GM23338 (cell line): ENCODE data around the gene ZBTB2. TPM values are rescaled to one million over a fixed set of nuclear protein-coding genes. Genes with fewer than 3 reads are reported as not detected.

Experiments
- ATAC-seq: fragments of 200-7000 bp; cut with Tn5 transposase; 3 replicates; pipeline ENCODE4 v1.9.1; 2020
- DNase-seq: peaks from one replicate; pipeline ENCODE4 v3.0.0-alpha.2; 2015; ENCODE audit warnings: low spot score
- H2AFZ ChIP-seq: fragments of 200-600 bp; sonication (generic); 2 replicates; pipeline ENCODE4 v1.8.0; 2016; ENCODE audit warnings: antibody characterized with exemption, mild to moderate bottlenecking, moderate library complexity
- H3F3A ChIP-seq: fragments of 200-600 bp; sonication (generic); replicated peaks from 2 replicates; pipeline ENCODE4 v1.8.0; 2017; ENCODE audit warnings: antibody characterized with exemption, mixed run types, low read depth
- H3K27ac ChIP-seq: fragments of 200-600 bp; sonication (generic); 2 replicates; pipeline ENCODE4 v1.6.1; 2016; ENCODE audit warnings: low read depth
- H3K27me3 ChIP-seq: fragments of 200-600 bp; sonication (generic); 2 replicates; pipeline ENCODE4 v1.8.0; 2016; ENCODE audit warnings: mild to moderate bottlenecking, mixed run types, moderate library complexity; ENCODE audit not compliant: insufficient read depth
- H3K36me3 ChIP-seq: fragments of 200-600 bp; sonication (generic); 2 replicates; pipeline ENCODE4 v1.8.0; 2016; ENCODE audit warnings: mild to moderate bottlenecking; ENCODE audit not compliant: insufficient read depth
- H3K4me1 ChIP-seq: fragments of 200-600 bp; sonication (generic); 2 replicates; pipeline ENCODE4 v1.8.0; 2016; ENCODE audit warnings: mild to moderate bottlenecking, moderate library complexity; ENCODE audit not compliant: insufficient read depth
- H3K4me2 ChIP-seq: fragments of 200-600 bp; sonication (generic); 2 replicates; pipeline ENCODE4 v1.7.1; 2017; ENCODE audit warnings: mixed run types
- H3K4me3 ChIP-seq: fragments of 200-600 bp; sonication (generic); 2 replicates; pipeline ENCODE4 v1.6.1; 2016; ENCODE audit warnings: mixed run types
- H3K79me2 ChIP-seq: fragments of 200-600 bp; sonication (generic); replicated peaks from 2 replicates; pipeline ENCODE4 v1.8.0; 2017; ENCODE audit warnings: mild to moderate bottlenecking; ENCODE audit not compliant: insufficient read depth
- H3K9me2 ChIP-seq: fragments of 200-600 bp; sonication (generic); 2 replicates; pipeline ENCODE4 v1.8.0; 2017; ENCODE audit not compliant: insufficient read depth
- H4K20me1 ChIP-seq: fragments of 200-600 bp; sonication (generic); replicated peaks from 2 replicates; pipeline ENCODE4 v1.8.0; 2017; ENCODE audit warnings: mild to moderate bottlenecking; ENCODE audit not compliant: insufficient read depth
- H3K27ac Mint-ChIP-seq: 2 replicates; pipeline ENCODE4 v1.8.0; 2020; ENCODE audit warnings: inconsistent platforms, mild to moderate bottlenecking, moderate library complexity, mixed read lengths
- H3K27me3 Mint-ChIP-seq: 3 replicates; pipeline ENCODE4 v1.8.0; 2022; ENCODE audit warnings: low read depth, mild to moderate bottlenecking, moderate library complexity, mixed read lengths, inconsistent platforms; ENCODE audit not compliant: insufficient read depth, poor library complexity
- H3K36me3 Mint-ChIP-seq: 3 replicates; pipeline ENCODE4 v1.8.0; 2021; ENCODE audit warnings: low read depth, mild to moderate bottlenecking, inconsistent platforms, moderate library complexity, mixed read lengths
- H3K4me1 Mint-ChIP-seq: 3 replicates; pipeline ENCODE4 v1.8.0; 2020; ENCODE audit warnings: mild to moderate bottlenecking, inconsistent platforms, mixed read lengths
- H3K4me3 Mint-ChIP-seq: 3 replicates; pipeline ENCODE4 v1.8.0; 2021; ENCODE audit warnings: moderate library complexity, mild to moderate bottlenecking, inconsistent platforms, mixed read lengths
- H3K9me3 Mint-ChIP-seq: 3 replicates; pipeline ENCODE4 v1.8.0; 2020; ENCODE audit warnings: moderate library complexity, mild to moderate bottlenecking, inconsistent platforms, mixed read lengths
- CREB1 ChIP-seq: fragments of 250-450 bp; sonication (Bioruptor Pico); IDR thresholded peaks from 2 replicates; pipeline ENCODE4 v1.5.0; 2020; ENCODE audit warnings: low read depth, mild to moderate bottlenecking, moderate library complexity
- EZH2 ChIP-seq: fragments of 200-600 bp; sonication (generic); IDR thresholded peaks from one replicate; pipeline ENCODE4 v1.8.0; 2017; ENCODE audit warnings: antibody characterized with exemption, mild to moderate bottlenecking, low read depth; ENCODE audit not compliant: unreplicated experiment
- EZH2phosphoT487 ChIP-seq: fragments of 200-600 bp; sonication (generic); IDR thresholded peaks from one replicate; pipeline ENCODE4 v1.8.1; 2018; ENCODE audit warnings: antibody characterized with exemption; ENCODE audit not compliant: unreplicated experiment
- JUNB ChIP-seq: IDR thresholded peaks from one replicate; pipeline ENCODE4 v1.6.1; 2016; ENCODE audit warnings: antibody characterized with exemption; ENCODE audit not compliant: unreplicated experiment
- NANOG ChIP-seq: IDR thresholded peaks from 2 replicates; pipeline ENCODE4 v1.6.1; 2016; ENCODE audit warnings: antibody characterized with exemption, borderline replicate concordance
- ZNF462 ChIP-seq: fragments of 250-450 bp; sonication (Bioruptor Pico); IDR thresholded peaks from 2 replicates; pipeline ENCODE4 v1.5.0; 2020; ENCODE audit warnings: mild to moderate bottlenecking, moderate library complexity
- polyA plus RNA-seq: library from polyadenylated mRNA; unstranded; fragments of >200 nt; fragmentation: Nextera tagmentation; extraction: Ambion mirVana; gene quantifications from 2 replicates; pipeline ENCODE4 v1.2.1, GENCODE V29; 2016
- total RNA-seq: library from RNA; depleted of rRNA; stranded (reverse); fragments of >200 nt; shearing (Covaris generic); gene quantifications from 2 replicates; pipeline ENCODE4 v1.2.3, GENCODE V29; 2014
- TF ChIP-seq, protein P1 (sequence below): IDR thresholded peaks from 2 replicates; pipeline ENCODE4 v1.6.1; 2016; ENCODE audit warnings: antibody characterized with exemption
- TF ChIP-seq, protein P2 (sequence below): IDR thresholded peaks from one replicate; pipeline ENCODE4 v1.6.1; 2018; ENCODE audit warnings: antibody characterized with exemption; ENCODE audit not compliant: unreplicated experiment

The ZBTB2 gene
- total and polyA plus RNA-seq, 2 experiments from 2014 or later = 11.4 to 21.9 TPM

GRCh38 chr6:151377095-151377494 is 14.3 kb downstream of the ZBTB2 start (continued):
- no peak for TF ChIP-seq ZNF462 (CRISPR knock-in tag)
- TF ChIP-seq NANOG = no peak
- TF ChIP-seq EZH2 = no peak
- no peak for TF ChIP-seq CREB1 (CRISPR knock-in tag)
- TF ChIP-seq EZH2phosphoT487 = no peak
- TF ChIP-seq, protein P1, sequence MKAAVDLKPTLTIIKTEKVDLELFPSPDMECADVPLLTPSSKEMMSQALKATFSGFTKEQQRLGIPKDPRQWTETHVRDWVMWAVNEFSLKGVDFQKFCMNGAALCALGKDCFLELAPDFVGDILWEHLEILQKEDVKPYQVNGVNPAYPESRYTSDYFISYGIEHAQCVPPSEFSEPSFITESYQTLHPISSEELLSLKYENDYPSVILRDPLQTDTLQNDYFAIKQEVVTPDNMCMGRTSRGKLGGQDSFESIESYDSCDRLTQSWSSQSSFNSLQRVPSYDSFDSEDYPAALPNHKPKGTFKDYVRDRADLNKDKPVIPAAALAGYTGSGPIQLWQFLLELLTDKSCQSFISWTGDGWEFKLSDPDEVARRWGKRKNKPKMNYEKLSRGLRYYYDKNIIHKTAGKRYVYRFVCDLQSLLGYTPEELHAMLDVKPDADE = no peak

DNA sequence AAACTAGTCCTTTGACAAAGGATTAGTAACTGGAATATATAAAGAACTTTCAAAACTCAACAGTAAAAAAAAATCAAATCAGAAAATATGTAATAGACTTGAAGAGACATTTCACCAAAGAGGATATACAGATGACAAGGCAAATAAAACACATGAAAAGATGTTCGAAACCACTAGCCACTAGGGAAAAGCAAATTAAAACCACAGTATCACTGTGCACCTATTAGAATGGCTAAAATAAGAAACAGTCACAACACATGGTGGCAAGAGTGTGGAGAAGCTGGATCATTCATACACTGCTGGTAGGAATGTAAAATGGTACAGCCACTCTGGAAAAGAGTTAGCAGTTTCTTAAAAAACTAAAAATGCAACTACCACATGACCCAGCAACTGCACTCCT is 14.9 kb downstream of the ZBTB2 start:
- Histone ChIP-seq H3K36me3 (0 out of 2 replicates have a peak, but pooled peaks cover 5% of the 10 kb centered on the region), H3K79me2 (peaks cover 67% of the 10 kb centered on the region), H3K4me2 (no peak overlapping the region), H3K27ac (no peak overlapping the region), H3K4me1 (peaks cover 42% of the 10 kb centered on the region), H3K9me2 (no peaks in the 10 kb centered on the region), H3F3A (no peaks in the 10 kb centered on the region), H4K20me1 (no peaks in the 10 kb centered on the region), H3K27me3 (no peaks in the 10 kb centered on the region), H2AFZ (no peak overlapping the region), H3K4me3 (no peak overlapping the region)
- no peak overlapping the region for H3K27ac Mint-ChIP-seq
- H3K4me3 Mint-ChIP-seq = no peak overlapping the region
- ATAC-seq = no peak
- H3K9me3 Mint-ChIP-seq = no peaks in the 10 kb centered on the region
- DNase-seq = no peak
- peaks cover 7% of the 10 kb centered on the region for H3K27me3 Mint-ChIP-seq
- peaks cover 20% of the 10 kb centered on the region for H3K36me3 Mint-ChIP-seq
- H3K4me1 Mint-ChIP-seq = peaks cover 58% of the 10 kb centered on the region
- TF ChIP-seq EZH2phosphoT487 (no peak), NANOG (no peak), JUNB (no peak)
- TF ChIP-seq, protein P1 = no peak
- TF ChIP-seq, protein P2, sequence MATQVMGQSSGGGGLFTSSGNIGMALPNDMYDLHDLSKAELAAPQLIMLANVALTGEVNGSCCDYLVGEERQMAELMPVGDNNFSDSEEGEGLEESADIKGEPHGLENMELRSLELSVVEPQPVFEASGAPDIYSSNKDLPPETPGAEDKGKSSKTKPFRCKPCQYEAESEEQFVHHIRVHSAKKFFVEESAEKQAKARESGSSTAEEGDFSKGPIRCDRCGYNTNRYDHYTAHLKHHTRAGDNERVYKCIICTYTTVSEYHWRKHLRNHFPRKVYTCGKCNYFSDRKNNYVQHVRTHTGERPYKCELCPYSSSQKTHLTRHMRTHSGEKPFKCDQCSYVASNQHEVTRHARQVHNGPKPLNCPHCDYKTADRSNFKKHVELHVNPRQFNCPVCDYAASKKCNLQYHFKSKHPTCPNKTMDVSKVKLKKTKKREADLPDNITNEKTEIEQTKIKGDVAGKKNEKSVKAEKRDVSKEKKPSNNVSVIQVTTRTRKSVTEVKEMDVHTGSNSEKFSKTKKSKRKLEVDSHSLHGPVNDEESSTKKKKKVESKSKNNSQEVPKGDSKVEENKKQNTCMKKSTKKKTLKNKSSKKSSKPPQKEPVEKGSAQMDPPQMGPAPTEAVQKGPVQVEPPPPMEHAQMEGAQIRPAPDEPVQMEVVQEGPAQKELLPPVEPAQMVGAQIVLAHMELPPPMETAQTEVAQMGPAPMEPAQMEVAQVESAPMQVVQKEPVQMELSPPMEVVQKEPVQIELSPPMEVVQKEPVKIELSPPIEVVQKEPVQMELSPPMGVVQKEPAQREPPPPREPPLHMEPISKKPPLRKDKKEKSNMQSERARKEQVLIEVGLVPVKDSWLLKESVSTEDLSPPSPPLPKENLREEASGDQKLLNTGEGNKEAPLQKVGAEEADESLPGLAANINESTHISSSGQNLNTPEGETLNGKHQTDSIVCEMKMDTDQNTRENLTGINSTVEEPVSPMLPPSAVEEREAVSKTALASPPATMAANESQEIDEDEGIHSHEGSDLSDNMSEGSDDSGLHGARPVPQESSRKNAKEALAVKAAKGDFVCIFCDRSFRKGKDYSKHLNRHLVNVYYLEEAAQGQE = no peak
